GM23338 (cell line): ENCODE results near the gene CMTM5.

Experiments
- CREB1 ChIP-seq: fragments of 250-450 bp; sonication (Bioruptor Pico); IDR thresholded peaks from 2 replicates; pipeline ENCODE4 v1.5.0; 2020; ENCODE audit warnings: low read depth, mild to moderate bottlenecking, moderate library complexity
- EZH2 ChIP-seq: fragments of 200-600 bp; sonication (generic); IDR thresholded peaks from one replicate; pipeline ENCODE4 v1.8.0; 2017; ENCODE audit warnings: antibody characterized with exemption, mild to moderate bottlenecking, low read depth; ENCODE audit not compliant: unreplicated experiment
- EZH2phosphoT487 ChIP-seq: fragments of 200-600 bp; sonication (generic); IDR thresholded peaks from one replicate; pipeline ENCODE4 v1.8.1; 2018; ENCODE audit warnings: antibody characterized with exemption; ENCODE audit not compliant: unreplicated experiment
- JUNB ChIP-seq: IDR thresholded peaks from one replicate; pipeline ENCODE4 v1.6.1; 2016; ENCODE audit warnings: antibody characterized with exemption; ENCODE audit not compliant: unreplicated experiment
- NANOG ChIP-seq: IDR thresholded peaks from 2 replicates; pipeline ENCODE4 v1.6.1; 2016; ENCODE audit warnings: antibody characterized with exemption, borderline replicate concordance
- POLR2AphosphoS5 ChIP-seq: IDR thresholded peaks from 2 replicates; pipeline ENCODE4 v1.6.1; 2016; ENCODE audit warnings: antibody characterized with exemption, low read depth
- STAT1 ChIP-seq: IDR thresholded peaks from one replicate; pipeline ENCODE4 v1.6.1; 2016; ENCODE audit warnings: antibody characterized with exemption; ENCODE audit not compliant: unreplicated experiment
- ZNF331 ChIP-seq: fragments of 250-450 bp; sonication (Bioruptor Pico); IDR thresholded peaks from 2 replicates; pipeline ENCODE4 v1.5.0; 2020; ENCODE audit warnings: low read depth, mild to moderate bottlenecking, moderate library complexity
- TF ChIP-seq, protein P1 (sequence below), 2 experiments: fragments of 200-600 bp in 1 of 2; sonication (generic) in 1 of 2; conservative IDR thresholded peaks; 2 replicates each; pipeline versions ENCODE4 v1.5.1 to v1.6.1; 2016 to 2017; ENCODE audit warnings: antibody characterized with exemption in 2 of 2, low read depth in 2 of 2, mild to moderate bottlenecking in 2 of 2, moderate library complexity in 1 of 2
- TF ChIP-seq, protein P2 (sequence below): IDR thresholded peaks from one replicate; pipeline ENCODE4 v1.6.1; 2018; ENCODE audit warnings: antibody characterized with exemption; ENCODE audit not compliant: unreplicated experiment
- TF ChIP-seq, protein P3 (sequence below): IDR thresholded peaks from 2 replicates; pipeline ENCODE4 v1.6.1; 2016; ENCODE audit warnings: antibody characterized with exemption

DNA sequence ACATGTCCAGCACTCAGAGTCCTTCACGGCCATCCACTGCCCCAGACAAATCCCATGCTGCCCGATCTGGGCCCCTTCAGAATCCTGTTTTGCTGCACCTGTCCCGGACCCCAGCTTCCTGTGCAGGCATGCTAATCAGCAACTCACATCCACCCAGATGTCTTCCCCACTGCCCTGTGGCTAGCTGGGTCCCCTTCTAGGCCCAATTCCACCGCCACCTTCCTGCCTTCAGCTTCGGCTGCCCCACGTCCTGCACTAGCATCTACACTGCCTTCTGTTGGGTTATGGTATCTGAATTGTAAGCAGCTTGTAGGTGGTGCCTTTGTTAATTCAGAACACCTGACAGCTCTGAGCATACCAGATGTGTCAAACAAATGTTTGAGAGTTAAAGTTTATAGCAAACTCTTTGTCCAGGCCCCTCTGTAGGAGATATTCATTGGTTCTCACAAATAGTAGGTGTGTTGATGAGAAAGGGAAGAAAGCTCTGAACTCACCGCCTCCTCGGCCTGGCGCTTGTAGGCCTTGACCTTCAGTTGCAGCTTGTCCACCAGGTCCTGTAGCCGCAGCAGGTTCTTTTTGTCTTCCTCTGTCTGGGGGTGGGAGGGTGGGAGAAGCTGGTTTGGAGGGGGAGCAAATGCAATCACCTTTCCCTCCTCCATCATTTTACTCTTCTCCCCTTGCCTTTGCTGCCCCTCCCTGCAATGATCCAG lies 6.0 kb downstream of the CMTM5 start:
- TF ChIP-seq, protein P1, sequence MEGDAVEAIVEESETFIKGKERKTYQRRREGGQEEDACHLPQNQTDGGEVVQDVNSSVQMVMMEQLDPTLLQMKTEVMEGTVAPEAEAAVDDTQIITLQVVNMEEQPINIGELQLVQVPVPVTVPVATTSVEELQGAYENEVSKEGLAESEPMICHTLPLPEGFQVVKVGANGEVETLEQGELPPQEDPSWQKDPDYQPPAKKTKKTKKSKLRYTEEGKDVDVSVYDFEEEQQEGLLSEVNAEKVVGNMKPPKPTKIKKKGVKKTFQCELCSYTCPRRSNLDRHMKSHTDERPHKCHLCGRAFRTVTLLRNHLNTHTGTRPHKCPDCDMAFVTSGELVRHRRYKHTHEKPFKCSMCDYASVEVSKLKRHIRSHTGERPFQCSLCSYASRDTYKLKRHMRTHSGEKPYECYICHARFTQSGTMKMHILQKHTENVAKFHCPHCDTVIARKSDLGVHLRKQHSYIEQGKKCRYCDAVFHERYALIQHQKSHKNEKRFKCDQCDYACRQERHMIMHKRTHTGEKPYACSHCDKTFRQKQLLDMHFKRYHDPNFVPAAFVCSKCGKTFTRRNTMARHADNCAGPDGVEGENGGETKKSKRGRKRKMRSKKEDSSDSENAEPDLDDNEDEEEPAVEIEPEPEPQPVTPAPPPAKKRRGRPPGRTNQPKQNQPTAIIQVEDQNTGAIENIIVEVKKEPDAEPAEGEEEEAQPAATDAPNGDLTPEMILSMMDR (conservative IDR thresholded peaks at IDR 0.05; ENCODE audit: low read depth in 2 of 2): no peak
- no peak for TF ChIP-seq POLR2AphosphoS5
- TF ChIP-seq, protein P2, sequence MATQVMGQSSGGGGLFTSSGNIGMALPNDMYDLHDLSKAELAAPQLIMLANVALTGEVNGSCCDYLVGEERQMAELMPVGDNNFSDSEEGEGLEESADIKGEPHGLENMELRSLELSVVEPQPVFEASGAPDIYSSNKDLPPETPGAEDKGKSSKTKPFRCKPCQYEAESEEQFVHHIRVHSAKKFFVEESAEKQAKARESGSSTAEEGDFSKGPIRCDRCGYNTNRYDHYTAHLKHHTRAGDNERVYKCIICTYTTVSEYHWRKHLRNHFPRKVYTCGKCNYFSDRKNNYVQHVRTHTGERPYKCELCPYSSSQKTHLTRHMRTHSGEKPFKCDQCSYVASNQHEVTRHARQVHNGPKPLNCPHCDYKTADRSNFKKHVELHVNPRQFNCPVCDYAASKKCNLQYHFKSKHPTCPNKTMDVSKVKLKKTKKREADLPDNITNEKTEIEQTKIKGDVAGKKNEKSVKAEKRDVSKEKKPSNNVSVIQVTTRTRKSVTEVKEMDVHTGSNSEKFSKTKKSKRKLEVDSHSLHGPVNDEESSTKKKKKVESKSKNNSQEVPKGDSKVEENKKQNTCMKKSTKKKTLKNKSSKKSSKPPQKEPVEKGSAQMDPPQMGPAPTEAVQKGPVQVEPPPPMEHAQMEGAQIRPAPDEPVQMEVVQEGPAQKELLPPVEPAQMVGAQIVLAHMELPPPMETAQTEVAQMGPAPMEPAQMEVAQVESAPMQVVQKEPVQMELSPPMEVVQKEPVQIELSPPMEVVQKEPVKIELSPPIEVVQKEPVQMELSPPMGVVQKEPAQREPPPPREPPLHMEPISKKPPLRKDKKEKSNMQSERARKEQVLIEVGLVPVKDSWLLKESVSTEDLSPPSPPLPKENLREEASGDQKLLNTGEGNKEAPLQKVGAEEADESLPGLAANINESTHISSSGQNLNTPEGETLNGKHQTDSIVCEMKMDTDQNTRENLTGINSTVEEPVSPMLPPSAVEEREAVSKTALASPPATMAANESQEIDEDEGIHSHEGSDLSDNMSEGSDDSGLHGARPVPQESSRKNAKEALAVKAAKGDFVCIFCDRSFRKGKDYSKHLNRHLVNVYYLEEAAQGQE: no peak
- TF ChIP-seq EZH2: no peak
- TF ChIP-seq STAT1: no peak
- TF ChIP-seq, protein P3, sequence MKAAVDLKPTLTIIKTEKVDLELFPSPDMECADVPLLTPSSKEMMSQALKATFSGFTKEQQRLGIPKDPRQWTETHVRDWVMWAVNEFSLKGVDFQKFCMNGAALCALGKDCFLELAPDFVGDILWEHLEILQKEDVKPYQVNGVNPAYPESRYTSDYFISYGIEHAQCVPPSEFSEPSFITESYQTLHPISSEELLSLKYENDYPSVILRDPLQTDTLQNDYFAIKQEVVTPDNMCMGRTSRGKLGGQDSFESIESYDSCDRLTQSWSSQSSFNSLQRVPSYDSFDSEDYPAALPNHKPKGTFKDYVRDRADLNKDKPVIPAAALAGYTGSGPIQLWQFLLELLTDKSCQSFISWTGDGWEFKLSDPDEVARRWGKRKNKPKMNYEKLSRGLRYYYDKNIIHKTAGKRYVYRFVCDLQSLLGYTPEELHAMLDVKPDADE: no peak
- no peak for TF ChIP-seq EZH2phosphoT487
- TF ChIP-seq CREB1: no peak
- no peak for TF ChIP-seq NANOG
- no peak for TF ChIP-seq JUNB
- TF ChIP-seq ZNF331 (CRISPR knock-in tag): no peak
